Stomach (tissue), 8 donors: Measurements from ENCODE around the gene RPGR. TPM values are rescaled to one million over a fixed set of nuclear protein-coding genes. Genes with fewer than 3 reads are reported as not detected.

Experiments
- polyA plus RNA-seq, 3 donors: library from polyadenylated mRNA; stranded (reverse); fragments of 200-250 nt; gene quantifications; one replicate each; pipeline ENCODE4 v1.2.3, GENCODE V29; 2013
- small RNA-seq, 4 donors: library from RNA; depleted of rRNA; stranded (forward); fragments of <200 nt; gene quantifications; one replicate each; pipeline ENCODE3, GENCODE V24; 2016
- total RNA-seq, 5 donors: library from RNA; depleted of rRNA; stranded (reverse); fragments of >200 nt; gene quantifications; one replicate each; pipeline versions ENCODE4 v1.1.0 to v1.2.3, GENCODE V29; 2014 to 2016
- donor health status: healthy with polysubstance abuse.
- donor health status: Bipolar disorder and iron deficiency.
- donor health status: healthy.

The RPGR gene
- total and polyA plus RNA-seq, 8 donors: 1.3 to 97.3 (median 10.7) TPM

Small RNA genes within 50 kb of the gene (small RNA-seq; reads per million reads assigned to genes)
- 0 reads per million in 4 donors for gene RF00322

Other genes with a start within 250 kb of the RPGR start
- 10 to 100 TPM in 4 of 5 donors, 1 to 10 TPM in 1; 8.9 to 70.7 (median 36.2) TPM for gene SRPX, start 106.6 kb downstream of the RPGR start, total RNA-seq
- 10 to 100 TPM; 21.2 to 59.0 (median 33.1) TPM for gene SRPX, start 106.6 kb downstream of the RPGR start, polyA plus RNA-seq
- gene OTC, start 25.1 kb upstream of the RPGR start, total RNA-seq: 1 to 10 TPM in 1 of 5 donors, not detected in 4; 1.3 TPM
- not detected for gene OTC, start 25.1 kb upstream of the RPGR start, polyA plus RNA-seq
- 10 to 100 TPM in 3 of 5 donors, under 1 TPM in 1, not detected in 1; 0.45 to 35.9 (median 19.5) TPM for gene TSPAN7, start 234.0 kb upstream of the RPGR start, total RNA-seq
- 10 to 100 TPM in 2 of 3 donors, 1 to 10 TPM in 1; 3.6 to 12.0 (median 10.7) TPM for gene TSPAN7, start 234.0 kb upstream of the RPGR start, polyA plus RNA-seq